Neural cell (in vitro differentiated cells): Measurements from ENCODE around the gene GANC.

Experiments
- CTCF ChIP-seq: fragments of 450-650 bp; IDR thresholded peaks from 2 replicates; pipeline ENCODE4 v1.5.1; 2014; ENCODE audit warnings: antibody characterized with exemption, mild to moderate bottlenecking, moderate library complexity; ENCODE audit not compliant: poor library complexity, severe bottlenecking
- EZH2 ChIP-seq: fragments of 200-600, 300-800 bp; shearing (Covaris generic), sonication (generic); IDR thresholded peaks from 2 replicates; pipeline ENCODE4 v1.6.1; 2014; ENCODE audit warnings: antibody characterized with exemption, low read length, borderline replicate concordance, mild to moderate bottlenecking; ENCODE audit not compliant: insufficient read depth, poor library complexity, severe bottlenecking
- MXI1 ChIP-seq: fragments of 450-650 bp; conservative IDR thresholded peaks from 2 replicates; pipeline ENCODE4 v1.6.1; 2014; ENCODE audit warnings: antibody characterized with exemption, mild to moderate bottlenecking; ENCODE audit not compliant: poor library complexity, severe bottlenecking
- RAD21 ChIP-seq: fragments of 450-650 bp; conservative IDR thresholded peaks from 2 replicates; pipeline ENCODE4 v1.6.1; 2014; ENCODE audit warnings: antibody characterized with exemption, mild to moderate bottlenecking, moderate library complexity
- REST ChIP-seq: IDR thresholded peaks from 2 replicates; pipeline ENCODE4 v1.6.1; 2012; ENCODE audit warnings: borderline replicate concordance
- SMC3 ChIP-seq: fragments of 450-650 bp; conservative IDR thresholded peaks from 2 replicates; pipeline ENCODE4 v1.6.1; 2014; ENCODE audit warnings: antibody characterized with exemption, mild to moderate bottlenecking, moderate library complexity; ENCODE audit not compliant: poor library complexity

- TF ChIP-seq RAD21 = no peak
- TF ChIP-seq MXI1 = no peak
- no peak for TF ChIP-seq REST
- no peak for TF ChIP-seq EZH2
- TF ChIP-seq CTCF = no peak
- TF ChIP-seq SMC3 = no peak
These were observed 100.3 kb downstream of the GANC start for GRCh38 chr15:42373274-42373673.
